HG03457 (cell line): ENCODE measurements around the gene KCTD18.

Source experiments
- ATAC-seq: cut with Tn5 transposase; IDR thresholded peaks from one replicate; pipeline ENCODE4 v1.9.1; 2021; ENCODE audit warnings: moderate number of reproducible peaks; ENCODE audit not compliant: unreplicated experiment

The KCTD18 gene

GRCh38 chr2:200455958-200456421, 53.9 kb downstream of the KCTD18 start:
- ATAC-seq = peak; percentile 57

GRCh38 chr2:200454927-200455801, 54.7 kb downstream of the KCTD18 start:
- peak; percentile 76 for ATAC-seq

- no peak for ATAC-seq
Observed at GRCh38 chr2:200453853-200454534, 55.9 kb downstream of the KCTD18 start.

GRCh38 chr2:200453142-200453852, 56.6 kb downstream of the KCTD18 start:
- ATAC-seq = no peak

- ATAC-seq = no peak
Observed at GRCh38 chr2:200452377-200452776, 57.5 kb downstream of the KCTD18 start.

GRCh38 chr2:200451511-200451910, 58.4 kb downstream of the KCTD18 start:
- no peak for ATAC-seq

GRCh38 chr2:200450288-200450687, 59.6 kb downstream of the KCTD18 start:
- ATAC-seq = no peak

- ATAC-seq = no peak
Observed at GRCh38 chr2:200449149-200449548, 60.7 kb downstream of the KCTD18 start.

- ATAC-seq = no peak
Observed at GRCh38 chr2:200448455-200448854, 61.4 kb downstream of the KCTD18 start.

- ATAC-seq = no peak
Observed at GRCh38 chr2:200447139-200447855, 62.6 kb downstream of the KCTD18 start.

GRCh38 chr2:200446612-200447011, 63.3 kb downstream of the KCTD18 start:
- no peak for ATAC-seq

GRCh38 chr2:200445284-200445683, 64.6 kb downstream of the KCTD18 start:
- ATAC-seq = no peak

- ATAC-seq = no peak
Observed at GRCh38 chr2:200444530-200444929, 65.3 kb downstream of the KCTD18 start.

GRCh38 chr2:200443916-200444315, 66.0 kb downstream of the KCTD18 start:
- ATAC-seq = no peak

GRCh38 chr2:200443376-200443775, 66.5 kb downstream of the KCTD18 start:
- no peak for ATAC-seq

- no peak for ATAC-seq
Observed at GRCh38 chr2:200442471-200442870, 67.4 kb downstream of the KCTD18 start.

- no peak for ATAC-seq
Observed at GRCh38 chr2:200439981-200440380, 69.9 kb downstream of the KCTD18 start.
